Testis (tissue), 3 donors: Measurements from ENCODE around the gene IGF1R. TPM values are rescaled to one million over a fixed set of nuclear protein-coding genes. Genes with fewer than 3 reads are reported as not detected.
"Not testable (repeated sequence)": the region's sequence is repeated elsewhere in the genome, so short reads cannot be mapped to it uniquely, and the experiment has no call there.

Experiments used
- DNase-seq: peaks from one replicate; pipeline ENCODE4 v3.0.0-alpha.2; 2019
- H3K27ac ChIP-seq, 2 donors: fragments of 200-600 bp; sonication (generic); one replicate each; pipeline ENCODE4 v1.5.1; 2019
- H3K27me3 ChIP-seq: fragments of 200-600 bp; sonication (generic); one replicate; pipeline ENCODE4 v1.5.1; 2019
- H3K36me3 ChIP-seq: fragments of 200-600 bp; sonication (generic); one replicate; pipeline ENCODE4 v1.5.1; 2017; ENCODE audit warnings: low read depth; ENCODE audit errors: missing control alignments
- H3K4me1 ChIP-seq: fragments of 200-600 bp; sonication (generic); one replicate; pipeline ENCODE4 v1.5.1; 2019
- H3K4me3 ChIP-seq, 2 donors: fragments of 200-600 bp; sonication (generic); one replicate each; pipeline ENCODE4 v1.5.1; 2017 to 2019
- H3K9me3 ChIP-seq: fragments of 200-600 bp; sonication (generic); one replicate; pipeline ENCODE4 v1.5.1; 2017
- CTCF ChIP-seq, 3 experiments: fragments of 450-650 bp in 2 of 3; fragments of 200-600 bp in 1 of 3; sonication (generic) in 1 of 3; IDR thresholded peaks; one replicate each; pipeline ENCODE4 v1.5.1; 2016 to 2019; ENCODE audit warnings: antibody characterized with exemption in 3 of 3, mild to moderate bottlenecking in 2 of 3, moderate library complexity in 1 of 3
- POLR2A ChIP-seq: fragments of 450-650 bp; IDR thresholded peaks from one replicate; pipeline ENCODE4 v1.6.1; 2017; ENCODE audit warnings: antibody characterized with exemption, mild to moderate bottlenecking, moderate library complexity
- WGBS, 2 donors: methylation state at CpG; one replicate each; pipeline ENCODE4 v1.1.5; 2018; 5-methylcytosine and 5-hydroxymethylcytosine counted together
- intact Hi-C: fragments of 100-400 bp; cut with DNase I; formaldehyde crosslinking; loops from one replicate; pipeline ENCODE4 v1.15.1; 2023; ENCODE audit warnings: low total_unique reads
- polyA plus RNA-seq: library from polyadenylated mRNA; stranded (reverse); fragments of 350-450 nt; fragmentation: Illumina TruSeq; extraction: RNeasy Lipid Tissue Mini Kit (QIAGEN cat#74804); gene quantifications from one replicate; pipeline ENCODE4 v1.2.3, GENCODE V29; 2014; ENCODE audit warnings: low read depth, low replicate concordance; ENCODE audit not compliant: insufficient read depth
- total RNA-seq, 2 donors: library from RNA; depleted of rRNA; stranded (reverse); fragments of >200 nt; gene quantifications; one replicate each; pipeline ENCODE4 v1.2.3, GENCODE V29; 2016

Gene IGF1R
- total and polyA plus RNA-seq, 3 donors from 2014 or later = 25.8 to 172 (median 157) TPM

GRCh38 chr15:98997312-98997711, 349.0 kb downstream of the IGF1R start:
- Histone ChIP-seq H3K4me1 (no peaks in the 10 kb centered on the region), H3K4me3 (no peak overlapping the region), H3K36me3 (no peaks in the 10 kb centered on the region), H3K9me3 (no peaks in the 10 kb centered on the region), H3K27me3 (no peaks in the 10 kb centered on the region), H3K27ac (no peak overlapping the region)
- TF ChIP-seq POLR2A (no peak), CTCF (IDR thresholded peaks at IDR 0.05) (no peak)
- WGBS, 2 donors = 90 to 94% methylated on average over 3 of the region's 3 CpGs
- intact Hi-C loops = no loop called here
- DNase-seq = no peak

- no peaks in the 10 kb centered on the region for H3K9me3 ChIP-seq
- 82 to 93% methylated on average over 9 of the region's 9 CpGs for WGBS, 2 donors
- H3K4me3 ChIP-seq = no peak overlapping the region
- H3K27ac ChIP-seq = no peak overlapping the region
- no peak for DNase-seq
- H3K4me1 ChIP-seq = no peaks in the 10 kb centered on the region
- TF ChIP-seq POLR2A = no peak
- no peak for TF ChIP-seq CTCF (IDR thresholded peaks at IDR 0.05)
- intact Hi-C loops = no loop called here
- H3K27me3 ChIP-seq = no peaks in the 10 kb centered on the region
- H3K36me3 ChIP-seq = no peaks in the 10 kb centered on the region
These were observed 349.4 kb downstream of the IGF1R start for GRCh38 chr15:98997755-98998154.

GRCh38 chr15:98998279-98998678, 349.9 kb downstream of the IGF1R start:
- Histone ChIP-seq H3K27me3 (no peaks in the 10 kb centered on the region), H3K36me3 (no peaks in the 10 kb centered on the region), H3K9me3 (no peaks in the 10 kb centered on the region), H3K27ac (no peak overlapping the region), H3K4me3 (no peak overlapping the region), H3K4me1 (no peaks in the 10 kb centered on the region)
- WGBS, 2 donors = 83 to 89% methylated on average over 3 of the region's 3 CpGs
- TF ChIP-seq POLR2A (no peak), CTCF (IDR thresholded peaks at IDR 0.05) (no peak)
- DNase-seq = no peak
- intact Hi-C loops = no loop called here

GRCh38 chr15:98999233-98999632, 350.9 kb downstream of the IGF1R start:
- no peak for TF ChIP-seq CTCF (IDR thresholded peaks at IDR 0.05)
- no peak for TF ChIP-seq POLR2A
- H3K4me1 ChIP-seq = no peaks in the 10 kb centered on the region
- H3K27me3 ChIP-seq = no peaks in the 10 kb centered on the region
- no peaks in the 10 kb centered on the region for H3K36me3 ChIP-seq
- no peak overlapping the region for H3K27ac ChIP-seq
- intact Hi-C loops = no loop called here
- H3K9me3 ChIP-seq = no peaks in the 10 kb centered on the region
- WGBS, 2 donors = 65 to 82% methylated on average over 2 of the region's 2 CpGs
- no peak overlapping the region for H3K4me3 ChIP-seq
- no peak for DNase-seq

- H3K27me3 ChIP-seq = no peaks in the 10 kb centered on the region
- no peak for TF ChIP-seq POLR2A
- TF ChIP-seq CTCF (IDR thresholded peaks at IDR 0.05) = no peak
- H3K9me3 ChIP-seq = no peaks in the 10 kb centered on the region
- no peak overlapping the region for H3K4me3 ChIP-seq
- intact Hi-C loops = no loop called here
- DNase-seq = no peak
- H3K4me1 ChIP-seq = no peaks in the 10 kb centered on the region
- WGBS, 2 donors = 87 to 90% methylated on average over 3 of the region's 3 CpGs
- H3K36me3 ChIP-seq = no peaks in the 10 kb centered on the region
- H3K27ac ChIP-seq = no peak overlapping the region
These were observed 353.9 kb downstream of the IGF1R start for GRCh38 chr15:99002226-99002625.

- WGBS, 2 donors = 57 to 71% methylated on average over 9 to 10 of the region's 10 CpGs
- DNase-seq, H3K27me3 ChIP-seq, H3K27ac ChIP-seq, intact Hi-C loops, H3K4me3 ChIP-seq, H3K9me3 ChIP-seq, H3K36me3 ChIP-seq, H3K4me1 ChIP-seq: not testable (repeated sequence)
These were observed 355.0 kb downstream of the IGF1R start for GRCh38 chr15:99003317-99003716.

- peak overlapping the region in 1 of 2 donors; percentile 18 for H3K4me3 ChIP-seq
- 33 to 43% methylated on average over 17 to 35 of the region's 38 CpGs for WGBS, 2 donors
- H3K36me3 ChIP-seq, H3K27ac ChIP-seq, intact Hi-C loops, H3K4me1 ChIP-seq, H3K9me3 ChIP-seq, DNase-seq, H3K27me3 ChIP-seq: not testable (repeated sequence)
These were observed 356.9 kb downstream of the IGF1R start for GRCh38 chr15:99004998-99005974.
